Small intestine (tissue), 16 donors: ENCODE results near the gene NOS2. TPM values are rescaled to one million over a fixed set of nuclear protein-coding genes. Genes with fewer than 3 reads are reported as not detected.
"Not testable (repeated sequence)": the region's sequence is repeated elsewhere in the genome, so short reads cannot be mapped to it uniquely, and the experiment has no call there.

Experiments used
- DNase-seq, 2 donors: peaks; one replicate each; pipeline versions ENCODE4 v3.0.0 to v3.0.0-alpha.2; 2013
- FAIRE-seq: peaks from 2 replicates; lab custom pipeline; 2012; peaks lifted over from hg19 to GRCh38; lab: Jason Lieb, UNC
- H3K27ac ChIP-seq, 3 donors: one replicate each; pipeline ENCODE4 v1.5.1; 2013; ENCODE audit warnings: low read length in 2 of 3, mild to moderate bottlenecking in 2 of 3, control low read depth in 1 of 3, inconsistent platforms in 1 of 3, low read depth in 1 of 3, moderate library complexity in 1 of 3
- H3K27me3 ChIP-seq, 3 donors: one replicate each; pipeline ENCODE4 v1.6.1; 2013; ENCODE audit warnings: low read length in 3 of 3, inconsistent platforms in 1 of 3; ENCODE audit not compliant: control insufficient read depth in 3 of 3, insufficient read depth in 3 of 3
- H3K36me3 ChIP-seq, 3 donors: one replicate each; pipeline ENCODE4 v1.6.1; 2013; ENCODE audit warnings: low read length in 3 of 3, inconsistent platforms in 1 of 3, low read depth in 1 of 3, mild to moderate bottlenecking in 1 of 3, moderate library complexity in 1 of 3; ENCODE audit not compliant: control insufficient read depth in 3 of 3, insufficient read depth in 2 of 3
- H3K4me1 ChIP-seq, 3 donors: one replicate each; pipeline ENCODE4 v1.6.1; 2013; ENCODE audit warnings: low read length in 2 of 3, inconsistent platforms in 1 of 3, low read depth in 1 of 3, mild to moderate bottlenecking in 1 of 3, moderate library complexity in 1 of 3; ENCODE audit not compliant: control insufficient read depth in 3 of 3, insufficient read depth in 2 of 3
- H3K4me3 ChIP-seq, 3 donors: one replicate each; pipeline ENCODE4 v1.5.1; 2013; ENCODE audit warnings: low read length in 3 of 3, control low read depth in 1 of 3, inconsistent platforms in 1 of 3, low read depth in 1 of 3, mild to moderate bottlenecking in 1 of 3, moderate library complexity in 1 of 3
- H3K9me3 ChIP-seq, 2 donors: one replicate each; pipeline ENCODE4 v1.6.1; 2013; ENCODE audit warnings: low read depth in 1 of 2, low read length in 1 of 2; ENCODE audit not compliant: control insufficient read depth in 2 of 2, insufficient read depth in 1 of 2
- WGBS, 3 donors: extraction: QIAGEN DNeasy Blood & Tissue Kit; methylation state at CpG; one replicate each; pipeline ENCODE4 v1.1.7; 2013; 5-methylcytosine and 5-hydroxymethylcytosine counted together
- long read RNA-seq, 10 donors: transcript quantifications; one replicate each; lab custom pipeline, GENCODE V29; 2026
- polyA plus RNA-seq, 4 donors: library from polyadenylated mRNA; stranded (reverse) in 3 of 4; unstranded in 1 of 4; fragments of 200-250 nt in 3 of 4; fragments of 120-200 nt in 1 of 4; gene quantifications; one replicate each; pipeline versions ENCODE4 v1.2.1 to v1.2.3, GENCODE V29; 2013
- donor health status: healthy with polysubstance abuse.
- donor health status: control.
- donor health status: control.
- donor health status: Bipolar disorder and iron deficiency.
- donor health status: healthy.

NOS2 gene
- 10 to 100 TPM in 1 of 4 donors, 1 to 10 TPM in 1, under 1 TPM in 2; 0.22 to 29.9 (median 0.93) TPM for polyA plus RNA-seq
- long read RNA-seq, donor 1: 0 reads
- long read RNA-seq, donor 2: 0 reads
- long read RNA-seq, donor 3: 0 reads
- long read RNA-seq, donor 4: 0 reads
- long read RNA-seq, donor 5: 0 reads
- long read RNA-seq, donor 6: 0 reads
- long read RNA-seq, donor 7: 0 reads
- long read RNA-seq, donor 8: 0 reads
- long read RNA-seq, donor 9: 0 reads
- long read RNA-seq, donor 10: 0 reads

GRCh38 chr17:27800522-27800921 is at the start of gene NOS2:
Gene NOS2 (minus strand): TSS chr17:27800529. CDS start chr17:27798809, 1,720 bp downstream.
- DNase-seq (peak; percentile 81 to 89), FAIRE-seq (no peak)
- H3K4me3 ChIP-seq: no peak within 1 kb of the TSS
- peak within 1 kb of the TSS; percentile 24 to 83 (median 61) for H3K27ac ChIP-seq
- H3K27me3 ChIP-seq: no peaks in the 10 kb centered on the region
- no peaks in the 10 kb centered on the region for H3K9me3 ChIP-seq
- WGBS, 3 donors: 6 to 27% (median 15%) methylated on average over 1 of the region's 1 CpG
- no peaks in the 10 kb centered on the region for H3K36me3 ChIP-seq
- H3K4me1 ChIP-seq: peaks cover 0 to 41% (median 3%) of the 10 kb centered on the region in 3 donors

GRCh38 chr17:27849474-27850185 is 49.3 kb upstream of the NOS2 start:
- H3K9me3 ChIP-seq: peaks cover 0 to 10% of the 10 kb centered on the region in 2 donors
- FAIRE-seq: no peak
- no peak for DNase-seq
- H3K27me3 ChIP-seq: no peaks in the 10 kb centered on the region
- H3K27ac ChIP-seq: no peak overlapping the region
- no peaks in the 10 kb centered on the region for H3K36me3 ChIP-seq
- 54 to 80% (median 73%) methylated on average over 9 of the region's 9 CpGs for WGBS, 3 donors
- H3K4me1 ChIP-seq: peaks cover 0 to 22% (median 3%) of the 10 kb centered on the region in 3 donors
- no peak overlapping the region for H3K4me3 ChIP-seq

- H3K36me3 ChIP-seq: no peaks in the 10 kb centered on the region
- FAIRE-seq (no peak), DNase-seq (peak in 1 of 2 donors; percentile 30)
- H3K4me1 ChIP-seq: peaks cover 0 to 22% (median 3%) of the 10 kb centered on the region in 3 donors
- peaks cover 0 to 10% of the 10 kb centered on the region in 2 donors for H3K9me3 ChIP-seq
- H3K27ac ChIP-seq: no peak overlapping the region
- no peaks in the 10 kb centered on the region for H3K27me3 ChIP-seq
- 79 to 80% (median 80%) methylated on average over 3 of the region's 3 CpGs for WGBS, 3 donors
- H3K4me3 ChIP-seq: no peak overlapping the region
Observed at GRCh38 chr17:27848931-27849330, 48.6 kb upstream of the NOS2 start.

DNA sequence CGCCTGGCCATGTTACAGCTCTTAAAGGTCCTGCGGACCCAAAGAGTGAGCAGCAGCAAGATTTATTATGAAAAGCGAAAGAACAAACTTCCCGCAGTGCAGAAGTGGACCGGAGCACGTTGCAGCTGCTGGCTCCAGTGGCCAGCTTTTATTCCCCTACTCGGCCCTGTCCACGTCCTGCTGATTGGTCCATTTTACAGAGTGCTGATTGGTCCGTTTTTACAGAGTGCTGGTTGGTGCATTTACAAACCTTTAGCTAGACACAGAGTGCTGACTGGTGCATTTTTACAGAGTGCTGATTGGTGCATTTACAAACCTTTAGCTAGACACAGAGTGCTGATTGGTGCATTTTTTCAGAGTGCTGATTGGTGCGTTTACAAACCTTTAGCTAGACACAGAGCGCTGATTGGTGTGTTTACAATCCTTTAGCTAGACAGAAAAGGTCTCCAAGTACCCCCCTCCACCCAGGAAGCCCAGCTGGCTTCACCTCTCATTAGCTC is 46.5 kb upstream of the NOS2 start:
- not testable (repeated sequence) for H3K36me3 ChIP-seq, FAIRE-seq, DNase-seq, H3K27me3 ChIP-seq
- Histone ChIP-seq H3K9me3 (peaks cover 0 to 10% of the 10 kb centered on the region in 2 donors), H3K4me1 (peaks cover 0 to 22% (median 3%) of the 10 kb centered on the region in 3 donors), H3K27ac (peak overlapping the region; percentile 45 to 86 (median 59)), H3K4me3 (peak overlapping the region in 1 of 3 donors; percentile 30)
- WGBS, 3 donors: 60 to 84% (median 72%) methylated on average over 11 of the region's 11 CpGs

DNA sequence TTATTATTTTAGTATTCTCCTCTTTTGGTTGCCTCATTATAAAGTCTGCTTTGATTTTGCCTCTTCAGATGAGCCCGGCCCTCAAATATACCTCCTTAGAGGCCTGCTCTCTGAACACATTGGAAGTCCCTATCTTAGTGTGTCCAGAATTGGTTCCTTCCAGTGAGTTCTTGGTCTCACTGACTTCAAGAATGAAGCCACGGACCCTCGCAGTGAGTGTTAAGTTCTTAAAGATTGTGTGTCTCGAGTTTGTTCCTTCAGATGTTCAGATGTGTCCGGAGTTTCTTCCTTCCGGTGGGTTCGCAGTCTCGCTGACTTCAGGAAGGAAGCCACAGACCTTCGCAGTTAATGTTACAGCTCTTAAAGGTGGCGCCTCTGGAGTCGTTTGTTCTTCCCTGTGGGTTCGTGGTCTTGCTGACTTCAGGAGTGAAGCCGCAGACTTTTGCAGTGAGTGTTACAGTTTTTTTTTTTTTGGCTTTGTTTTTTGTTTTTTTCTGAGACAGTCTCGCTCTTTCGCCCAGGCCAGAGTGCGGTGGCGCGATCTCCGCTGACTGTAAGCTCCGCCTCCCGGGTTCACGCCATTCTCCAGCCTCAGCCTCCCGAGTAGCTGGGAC is 45.8 kb upstream of the NOS2 start:
- H3K9me3 ChIP-seq: peaks cover 0 to 10% of the 10 kb centered on the region in 2 donors
- peak overlapping the region in 1 of 3 donors; percentile 30 for H3K4me3 ChIP-seq
- H3K36me3 ChIP-seq: no peaks in the 10 kb centered on the region
- FAIRE-seq (no peak), DNase-seq (peak in 1 of 2 donors; percentile 59)
- H3K27ac ChIP-seq: peak overlapping the region; percentile 69 to 86 (median 76)
- peaks cover 0 to 22% (median 3%) of the 10 kb centered on the region in 3 donors for H3K4me1 ChIP-seq
- H3K27me3 ChIP-seq: no peaks in the 10 kb centered on the region
- 17 to 47% (median 22%) methylated on average over 23 of the region's 23 CpGs for WGBS, 3 donors

DNA sequence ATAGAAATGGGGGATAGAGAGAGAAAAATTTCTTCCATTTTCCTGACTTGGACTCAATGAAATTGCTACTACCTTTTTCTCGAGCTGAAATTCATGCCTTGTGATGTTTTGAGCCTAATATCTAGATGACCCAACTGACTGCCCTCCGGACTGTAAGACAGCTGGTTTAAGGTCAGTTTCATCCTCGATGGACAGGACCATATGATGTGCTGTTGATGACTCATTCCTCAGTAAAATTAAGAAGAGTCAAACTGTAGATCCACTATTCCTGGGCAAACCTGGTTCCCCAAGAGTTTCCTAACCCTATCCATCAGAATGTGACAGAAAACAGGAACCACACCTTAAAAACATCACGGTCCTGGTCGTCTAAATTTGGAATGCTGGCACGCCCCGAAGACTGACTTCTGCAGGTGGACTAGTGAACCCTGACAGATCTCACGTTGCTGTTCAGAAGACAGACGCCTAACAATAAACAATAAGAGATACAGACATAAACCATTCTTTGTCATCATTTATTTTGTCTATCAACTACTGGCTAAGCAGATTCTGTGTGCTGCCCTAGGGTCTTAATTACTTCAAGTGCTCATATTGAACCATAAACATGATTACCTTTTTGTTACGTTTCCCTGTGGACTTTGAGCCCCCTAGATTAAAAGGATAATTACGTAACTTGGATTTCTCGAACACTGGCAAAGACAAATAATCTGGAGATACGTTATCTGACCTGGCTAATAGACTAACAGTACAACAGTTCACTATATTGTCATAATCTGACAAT is 45.1 kb upstream of the NOS2 start:
- no peaks in the 10 kb centered on the region for H3K27me3 ChIP-seq
- WGBS, 3 donors: 17 to 43% (median 34%) methylated on average over 13 of the region's 13 CpGs
- H3K27ac ChIP-seq: peak overlapping the region; percentile 68 to 76 (median 69)
- H3K4me1 ChIP-seq: peaks cover 0 to 22% (median 6%) of the 10 kb centered on the region in 3 donors
- no peak overlapping the region for H3K4me3 ChIP-seq
- peak; percentile 93 to 98 for DNase-seq
- peak; percentile 98 for FAIRE-seq
- peaks cover 0 to 10% of the 10 kb centered on the region in 2 donors for H3K9me3 ChIP-seq
- H3K36me3 ChIP-seq: no peaks in the 10 kb centered on the region

DNA sequence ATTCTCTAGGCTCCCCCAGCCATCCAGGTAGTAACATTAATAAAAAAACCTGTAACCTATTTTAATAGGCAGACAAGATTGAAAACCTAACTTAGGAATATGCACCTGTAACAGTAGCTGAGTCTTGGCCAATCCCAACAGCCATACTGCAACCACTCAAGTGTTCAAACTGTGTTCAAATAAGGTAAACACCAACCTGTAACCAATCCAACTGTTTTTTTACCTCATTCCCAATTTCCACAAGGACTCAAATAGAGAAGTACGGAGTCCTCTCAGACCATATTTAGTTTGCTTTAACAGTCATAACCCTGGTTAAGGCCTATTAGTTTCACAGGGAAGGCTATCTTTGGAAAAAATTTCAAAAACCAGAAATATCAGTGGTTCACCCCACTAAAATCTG is 40.4 kb upstream of the NOS2 start:
- no peak overlapping the region for H3K27ac ChIP-seq
- H3K36me3 ChIP-seq: no peaks in the 10 kb centered on the region
- H3K9me3 ChIP-seq: no peaks in the 10 kb centered on the region
- DNase-seq (no peak), FAIRE-seq (no peak)
- H3K4me1 ChIP-seq: peaks cover 0 to 7% (median 6%) of the 10 kb centered on the region in 3 donors
- 82 to 91% (median 86%) methylated on average over 1 of the region's 1 CpG for WGBS, 3 donors
- H3K4me3 ChIP-seq: no peak overlapping the region
- H3K27me3 ChIP-seq: no peaks in the 10 kb centered on the region

DNA sequence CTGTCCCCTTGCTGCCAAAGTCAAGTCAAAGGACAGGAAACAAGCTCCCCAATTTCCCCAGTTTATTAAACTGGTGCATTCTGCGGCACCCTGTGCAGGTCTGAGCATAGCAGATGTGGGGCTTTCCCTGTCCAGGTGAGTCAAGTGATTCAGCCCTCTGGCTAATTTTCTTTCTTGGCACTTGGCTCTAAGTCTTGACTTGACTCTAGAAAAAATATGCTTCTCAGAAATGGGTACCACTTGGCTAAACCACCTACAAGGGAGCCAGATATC is 40.0 kb upstream of the NOS2 start:
- H3K27me3 ChIP-seq, FAIRE-seq, DNase-seq, H3K36me3 ChIP-seq, H3K4me1 ChIP-seq, H3K27ac ChIP-seq, H3K9me3 ChIP-seq, H3K4me3 ChIP-seq: not testable (repeated sequence)
- no CpG with 5 or more reads among the region's 1 CpG for WGBS, 3 donors
